GM12878 (cell line): ENCODE results near the gene PSMA7. TPM values are rescaled to one million over a fixed set of nuclear protein-coding genes. Genes with fewer than 3 reads are reported as not detected.

Experiments used
- ATAC-seq: fragments of 200-7000 bp; cut with Tn5 transposase; 3 replicates; pipeline ENCODE4 v1.9.1; 2020; ENCODE audit warnings: mild to moderate bottlenecking, moderate library complexity
- BruUV-seq: library from RNA; stranded (reverse); fragments of 400-500 nt; replicated peaks from 2 replicates; lab custom pipeline; 2021; lab: Mats Ljungman, UMichigan
- CTCF ChIA-PET: fragments of 300-600 bp; sonication (Branson Sonifier 250); formaldehyde crosslinking; extraction: SDS; loops from one replicate; lab custom pipeline; 2021; ENCODE audit warnings: inconsistent platforms; lab: Yijun Ruan, JAX
- POLR2A ChIA-PET: fragments of 350-600 bp; formaldehyde crosslinking; extraction: SDS; loops from one replicate; lab custom pipeline; 2021; ENCODE audit warnings: inconsistent platforms; lab: Charles Lee
- RAD21 ChIA-PET: fragments of 300-600 bp; sonication (Branson Sonifier 250); formaldehyde crosslinking; loops from one replicate; lab custom pipeline; 2023; ENCODE audit warnings: antibody characterized with exemption; ENCODE audit not compliant: unreplicated experiment; lab: Charles Lee
- SMC1A ChIA-PET: fragments of 300-600 bp; sonication (Branson Sonifier 250); formaldehyde crosslinking; loops from one replicate; lab custom pipeline; 2023; ENCODE audit not compliant: unreplicated experiment, uncharacterized antibody; lab: Charles Lee
- DNase-seq: peaks from one replicate; pipeline ENCODE4 v3.0.0-alpha.2; 2011; ENCODE audit warnings: low read depth, low spot score
- FAIRE-seq: peaks from 3 replicates; lab custom pipeline; 2011; peaks lifted over from hg19 to GRCh38; lab: Jason Lieb, UNC
- H2AFZ ChIP-seq: 2 replicates; pipeline ENCODE4 v1.6.0; 2011; ENCODE audit warnings: low read depth, low read length, control low read depth; ENCODE audit not compliant: control insufficient read depth
- H3K27ac ChIP-seq: 2 replicates; pipeline ENCODE4 v1.5.1; 2011; ENCODE audit warnings: control low read depth; ENCODE audit not compliant: control insufficient read depth, insufficient read depth
- H3K27me3 ChIP-seq, 2 experiments: replicated peaks in 1 of 2; 2 replicates each; pipeline versions ENCODE4 v1.6.0 to v1.6.1; 2011; ENCODE audit warnings: low read length in 1 of 2; ENCODE audit not compliant: control insufficient read depth in 2 of 2, insufficient read depth in 2 of 2
- H3K36me3 ChIP-seq, 2 experiments: 2 replicates each; pipeline ENCODE4 v1.5.1; 2011; ENCODE audit warnings: low read length in 1 of 2; ENCODE audit not compliant: control insufficient read depth in 2 of 2, insufficient read depth in 2 of 2
- H3K4me1 ChIP-seq: 2 replicates; pipeline ENCODE4 v1.6.1; 2011; ENCODE audit warnings: mild to moderate bottlenecking, low read length, moderate library complexity, mixed read lengths; ENCODE audit not compliant: control insufficient read depth, insufficient read depth
- H3K4me2 ChIP-seq: 2 replicates; pipeline ENCODE4 v1.6.0; 2011; ENCODE audit warnings: control low read depth; ENCODE audit not compliant: control insufficient read depth, insufficient read depth
- H3K4me3 ChIP-seq: fragments of 200-600 bp; sonication (generic); 2 replicates; pipeline ENCODE4 v1.5.1; 2016
- H3K79me2 ChIP-seq: 2 replicates; pipeline ENCODE4 v1.6.0; 2011; ENCODE audit warnings: low read length; ENCODE audit not compliant: control insufficient read depth, insufficient read depth
- H3K9ac ChIP-seq: 2 replicates; pipeline ENCODE4 v1.8.0; 2011; ENCODE audit warnings: low read length, control low read depth, mixed read lengths; ENCODE audit not compliant: control insufficient read depth, insufficient read depth
- H3K9me3 ChIP-seq: replicated peaks from 3 replicates; pipeline ENCODE4 v1.5.1; 2011; ENCODE audit warnings: mild to moderate bottlenecking, low read length; ENCODE audit not compliant: control insufficient read depth, insufficient read depth
- H4K20me1 ChIP-seq: 2 replicates; pipeline ENCODE4 v1.6.0; 2011; ENCODE audit not compliant: control insufficient read depth, insufficient read depth
- CTCF ChIP-seq, 3 experiments: IDR thresholded peaks in 2 of 3; conservative IDR thresholded peaks in 1 of 3; 2 replicates each; pipeline ENCODE4 v1.5.1; 2011; ENCODE audit warnings: low read depth in 3 of 3, low read length in 3 of 3, mild to moderate bottlenecking in 3 of 3, control low read depth in 2 of 3, moderate library complexity in 2 of 3, inconsistent platforms in 1 of 3, mixed read lengths in 1 of 3; ENCODE audit not compliant: control insufficient read depth in 2 of 3, insufficient read depth in 1 of 3; ENCODE audit errors: extremely low read depth in 1 of 3
- ESRRA ChIP-seq: IDR thresholded peaks from 2 replicates; pipeline ENCODE4 v1.6.1; 2012; ENCODE audit warnings: mild to moderate bottlenecking, low read length, improper control_type of control experiment
- NFIC ChIP-seq: IDR thresholded peaks from 2 replicates; pipeline ENCODE4 v1.6.1; 2012; ENCODE audit warnings: low read depth, mild to moderate bottlenecking, inconsistent platforms, low read length, moderate library complexity
- NFXL1 ChIP-seq: fragments of 450-650 bp; IDR thresholded peaks from 2 replicates; pipeline ENCODE4 v1.6.1; 2017; ENCODE audit warnings: antibody characterized with exemption, mild to moderate bottlenecking, borderline replicate concordance
- SIN3A ChIP-seq: IDR thresholded peaks from 2 replicates; pipeline ENCODE4 v1.6.1; 2012; ENCODE audit warnings: low read depth, low read length, improper control_type of control experiment
- TCF12 ChIP-seq: IDR thresholded peaks from 2 replicates; pipeline ENCODE4 v1.6.1; 2011; ENCODE audit warnings: low read depth, mild to moderate bottlenecking, low read length
- WGBS: methylation state at CpG from one replicate; pipeline ENCODE4 v1.1.6; 2016; ENCODE audit warnings: low lambda C conversion rate; ENCODE audit not compliant: insufficient replicate concordance, insufficient coverage; ENCODE audit errors: missing lambda C conversion rate; 5-methylcytosine and 5-hydroxymethylcytosine counted together
- in situ Hi-C: fragments of 300-500 bp; cut with MboI; formaldehyde crosslinking; loops from 9 replicates; pipeline ENCODE4 v1.14.3; 2018; ENCODE audit warnings: mixed read lengths
- intact Hi-C: fragments of 100-400 bp; cut with micrococcal nuclease; formaldehyde crosslinking; loops from one replicate; pipeline ENCODE4 v1.14.2; 2022; ENCODE audit not compliant: unreplicated experiment
- polyA plus RNA-seq, 11 experiments: library from polyadenylated mRNA; depleted of rRNA in 4 of 11; unstranded in 6 of 11; stranded (reverse) in 5 of 11; fragments of >200 nt; fragmentation: Nextera tagmentation in 4 of 11; fragmentation: Illumina TruSeq in 1 of 11; extraction: Ambion mirVana in 4 of 11; extraction: Trizol in 1 of 11; gene quantifications; 1 replicate in 1 of 11; 2 replicates in 10 of 11; pipeline versions ENCODE4 v1.2.1 to v1.2.3, GENCODE V29; 2011 to 2016; ENCODE audit warnings: inconsistent platforms in 2 of 11, missing spikeins in 2 of 11, low read depth in 1 of 11
- total RNA-seq, 4 experiments: library from RNA; depleted of rRNA in 3 of 4; stranded (reverse); fragments of >200 nt in 3 of 4; fragmentation: Illumina TruSeq in 1 of 4; extraction: Trizol in 1 of 4; gene quantifications; 2 replicates each; pipeline versions ENCODE4 v1.2.1 to v1.2.3, GENCODE V29; 2013 to 2021

Gene PSMA7
- total and polyA plus RNA-seq, 10 of the 15 experiments (the other 5 are each of a cell fraction or from before 2014, with no cell fraction given) = 216 to 857 (median 368) TPM

DNA sequence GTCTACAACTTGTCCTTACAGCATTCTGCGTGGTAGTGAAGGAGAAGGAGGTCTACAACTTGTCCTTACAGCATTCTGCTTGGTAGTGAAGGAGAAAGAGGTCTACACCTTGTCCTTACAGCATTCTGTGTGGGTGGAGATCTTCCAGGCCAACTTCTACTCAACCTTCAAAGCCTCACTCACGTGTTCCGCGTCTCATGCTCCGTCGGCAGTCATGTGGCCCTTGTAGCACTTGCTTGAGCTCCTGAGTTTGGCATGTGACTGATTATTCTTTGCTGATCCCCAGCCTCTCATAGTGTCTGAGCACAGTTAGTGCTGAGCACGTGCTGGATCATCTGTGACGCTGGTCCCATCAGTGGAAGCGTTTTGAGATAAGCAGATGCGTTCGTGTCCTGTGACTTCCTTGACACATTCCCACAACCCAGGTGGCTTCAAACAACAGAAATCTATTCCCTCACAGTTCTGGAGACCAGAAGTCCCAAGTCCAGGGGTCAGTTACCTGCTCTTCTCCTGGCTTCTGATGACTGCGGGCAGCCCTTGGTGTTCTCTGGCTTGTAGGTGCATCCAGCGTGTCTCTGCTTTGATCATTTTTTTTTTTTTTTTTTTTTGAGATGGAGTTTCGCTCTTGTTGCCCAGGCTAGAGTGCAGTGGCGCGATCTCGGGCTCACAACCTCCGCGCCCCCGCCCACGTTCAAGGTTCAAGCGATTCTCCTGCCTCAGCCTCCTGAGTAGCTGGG, 3.0 kb upstream of the PSMA7 start:
- ATAC-seq = no peak
- Histone ChIP-seq H3K4me3 (no peak overlapping the region), H4K20me1 (peaks cover 5% of the 10 kb centered on the region), H3K4me1 (peaks cover 6% of the 10 kb centered on the region), H2AFZ (no peak overlapping the region), H3K36me3 (no peaks in the 10 kb centered on the region; a peak in 1 of 4 replicates), H3K27me3 (no peaks in the 10 kb centered on the region), H3K9me3 (no peaks in the 10 kb centered on the region), H3K27ac (no peak overlapping the region), H3K9ac (no peak overlapping the region), H3K4me2 (peak overlapping the region; percentile 25; the same call in 1 of the 2 replicates), H3K79me2 (peaks cover 62% of the 10 kb centered on the region)
- no peak for TF ChIP-seq ESRRA
- TF ChIP-seq SIN3A = no peak
- no peak for TF ChIP-seq NFIC
- no peak for TF ChIP-seq NFXL1
- no peak for TF ChIP-seq TCF12
- TF ChIP-seq CTCF (IDR thresholded peaks at IDR 0.05 in 2 of 3, conservative IDR thresholded peaks at IDR 0.05 in 1 of 3; ENCODE audit: control insufficient read depth in 2 of 3, extremely low read depth in 1 of 3, insufficient read depth in 1 of 3, low read depth in 3 of 3, low read length in 3 of 3) = no peak
- ChIA-PET SMC1A (interaction anchor here (0.7 kb wide), 1 partner anchor 111 kb away, joined by 4 read pairs; no protein-coding TSS in a partner anchor), RAD21 (no interaction called here), CTCF (no interaction called here), POLR2A (interaction anchor here (1.7 kb wide), 1 partner anchor 80 kb away, joined by 7 read pairs; the partner anchor contains the start of gene TAF4)
- no peak for DNase-seq
- in situ Hi-C loops (no loop called here), intact Hi-C loops (no loop called here)
- no TSS peak for BruUV-seq
- WGBS = 93% methylated on average over 15 of the region's 22 CpGs
- no peak for FAIRE-seq
